GM19467 (cell line): Measurements from ENCODE around the gene BTBD17.

ENCODE experiments used
- ATAC-seq: cut with Tn5 transposase; IDR thresholded peaks from one replicate; pipeline ENCODE4 v1.9.1; 2021; ENCODE audit warnings: mild to moderate bottlenecking, moderate library complexity; ENCODE audit not compliant: unreplicated experiment

The BTBD17 gene

DNA sequence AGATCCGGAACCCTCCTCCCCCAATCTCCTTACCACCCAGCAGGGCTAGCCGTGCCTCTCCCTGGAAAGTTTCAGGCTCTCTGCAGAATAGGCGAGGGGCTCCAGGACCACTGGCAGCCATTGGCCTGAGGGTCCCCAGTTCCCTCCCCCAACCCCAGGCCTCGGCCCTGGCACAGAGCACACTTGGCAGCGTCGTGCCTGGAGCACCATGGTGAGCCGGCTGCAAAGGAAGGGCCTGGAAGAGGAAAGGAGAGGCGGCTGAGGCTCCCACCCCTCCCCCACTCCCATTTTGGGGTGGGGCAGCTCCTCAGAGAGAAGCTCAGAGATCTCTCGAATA lies 369 bp upstream of the BTBD17 start:
- no peak for ATAC-seq

DNA sequence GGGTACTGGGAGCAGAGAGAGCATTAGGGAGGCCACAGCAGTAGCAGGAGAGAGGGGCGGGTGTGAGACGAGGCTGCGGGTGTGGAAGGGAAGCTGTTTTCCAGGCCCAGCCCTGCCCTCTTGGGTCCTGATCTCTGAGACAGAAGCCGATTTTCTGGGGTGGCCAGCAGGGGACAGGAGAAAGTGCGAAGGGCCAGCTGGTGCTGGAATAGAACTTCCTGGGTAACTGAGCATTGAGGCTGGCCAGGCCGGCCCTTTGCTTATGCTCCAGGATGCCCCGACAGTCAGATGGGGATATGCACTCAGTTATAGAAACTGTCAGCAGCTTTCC lies 804 bp downstream of the BTBD17 start:
- no peak for ATAC-seq

DNA sequence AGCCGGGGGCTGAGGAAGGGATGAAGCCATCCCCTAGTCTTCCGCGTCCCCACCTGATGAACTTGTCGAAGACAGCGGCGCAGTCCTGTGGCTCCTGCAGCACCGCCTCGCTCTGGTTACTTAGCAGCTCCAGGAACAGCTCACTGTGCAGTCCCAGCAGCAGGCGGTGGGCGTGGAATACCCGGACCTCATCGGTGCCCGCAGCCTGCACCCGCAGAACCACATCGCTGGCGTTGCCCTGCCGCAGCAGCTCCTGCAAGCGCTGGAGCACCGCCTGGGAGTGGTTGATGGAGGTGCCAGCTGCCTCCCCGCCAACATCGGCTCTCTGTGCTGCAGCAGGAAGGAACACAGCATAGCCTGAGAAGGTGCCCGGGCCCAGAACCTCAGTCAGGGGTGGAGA lies 1.8 kb downstream of the BTBD17 start:
- ATAC-seq = no peak

DNA sequence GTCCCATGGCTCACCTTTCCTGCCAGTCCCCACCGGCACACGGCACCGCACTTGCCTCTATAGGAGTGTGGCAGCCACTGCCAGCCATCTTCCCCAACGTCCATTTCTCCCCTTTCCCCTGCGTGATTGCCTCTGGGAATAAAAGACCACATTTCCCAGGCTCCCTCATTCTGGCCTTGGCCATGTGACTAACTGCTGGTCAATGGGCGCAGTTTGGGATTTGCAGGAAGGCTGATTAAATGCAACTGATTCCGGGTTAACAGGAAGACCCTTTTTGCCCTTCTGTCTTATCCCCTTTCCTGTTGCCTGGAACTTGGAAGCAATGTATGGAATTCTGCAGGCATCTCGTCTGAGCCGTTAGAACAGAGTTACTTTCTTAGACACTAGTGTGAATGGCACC lies 3.0 kb downstream of the BTBD17 start:
- no peak for ATAC-seq

DNA sequence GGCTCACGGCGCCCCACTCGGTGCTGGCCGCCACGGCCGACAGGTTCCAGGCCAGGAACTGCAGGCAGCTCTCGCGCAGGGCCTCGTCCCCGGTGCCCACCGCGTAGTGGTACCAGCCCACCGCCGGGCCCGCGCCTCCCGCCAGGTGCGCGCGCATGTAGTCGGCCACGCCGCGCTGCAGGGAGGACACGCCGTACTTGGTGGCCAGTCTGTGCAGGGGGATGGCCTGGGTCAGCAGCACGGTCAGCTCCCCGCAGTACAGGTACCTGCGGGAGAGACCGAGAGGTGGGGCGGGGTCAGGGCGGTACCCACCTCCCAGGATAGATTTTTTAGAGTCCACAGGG lies 4.2 kb downstream of the BTBD17 start:
- no peak for ATAC-seq

DNA sequence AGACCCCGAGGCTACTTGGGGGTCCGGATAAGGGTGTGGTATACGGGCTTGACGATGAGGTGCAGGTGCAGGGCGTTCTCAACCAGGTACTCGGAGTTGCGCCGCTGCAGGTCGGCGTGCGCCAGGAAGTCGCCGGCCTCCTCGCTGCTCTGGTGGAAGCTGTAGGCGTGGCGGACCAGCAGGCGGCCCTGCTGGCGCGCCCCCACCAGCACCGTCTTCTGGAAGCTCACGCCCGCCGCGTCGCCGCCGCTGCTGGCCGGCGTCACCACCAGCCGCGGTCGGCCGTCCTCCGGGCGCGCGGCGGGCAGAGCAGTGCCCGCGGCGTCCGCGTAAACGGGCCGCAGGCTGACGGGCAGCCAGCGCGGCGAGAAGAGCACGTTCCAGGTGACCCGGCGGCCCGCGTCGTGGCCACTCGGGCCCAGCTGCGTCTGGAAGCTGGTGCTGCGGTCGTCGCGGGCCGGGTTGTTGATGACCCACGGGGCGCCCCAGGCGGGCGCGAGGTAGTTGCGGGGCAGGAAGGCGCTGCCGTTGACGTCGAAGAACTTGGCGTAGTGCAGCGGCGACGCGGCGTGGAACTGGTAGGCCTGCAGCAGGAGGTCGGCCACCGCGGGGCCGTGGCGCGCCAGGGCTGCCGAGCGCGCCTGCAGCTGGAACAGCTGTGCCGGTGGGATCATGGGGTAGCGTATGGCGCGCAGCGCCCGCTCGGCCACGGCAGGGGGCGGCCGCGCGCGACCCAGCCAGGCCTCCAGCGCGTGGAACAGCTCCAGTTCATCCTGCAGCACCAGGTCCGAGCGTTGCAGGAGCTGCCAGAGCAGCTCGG lies 4.8 kb downstream of the BTBD17 start:
- no peak for ATAC-seq

DNA sequence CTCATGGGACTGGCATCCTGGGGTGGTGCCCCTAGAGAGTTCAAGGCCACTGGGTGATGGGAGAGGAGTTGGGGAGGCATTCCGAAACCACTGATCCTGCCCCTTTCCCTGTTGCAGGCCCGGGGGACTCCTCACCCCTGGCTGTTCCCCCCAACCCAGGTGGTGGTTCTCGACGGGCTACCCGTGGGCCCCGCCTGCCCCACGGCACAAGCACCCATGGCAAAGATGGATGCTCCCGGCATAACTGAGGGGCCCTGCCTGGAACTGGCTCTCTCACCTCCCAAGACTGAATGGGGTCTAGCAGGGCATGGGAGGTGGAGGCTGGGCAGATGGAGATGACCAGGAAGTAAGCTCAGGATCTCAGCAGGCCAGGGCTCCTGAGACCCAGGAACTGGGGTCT lies 6.6 kb downstream of the BTBD17 start:
- ATAC-seq = no peak

DNA sequence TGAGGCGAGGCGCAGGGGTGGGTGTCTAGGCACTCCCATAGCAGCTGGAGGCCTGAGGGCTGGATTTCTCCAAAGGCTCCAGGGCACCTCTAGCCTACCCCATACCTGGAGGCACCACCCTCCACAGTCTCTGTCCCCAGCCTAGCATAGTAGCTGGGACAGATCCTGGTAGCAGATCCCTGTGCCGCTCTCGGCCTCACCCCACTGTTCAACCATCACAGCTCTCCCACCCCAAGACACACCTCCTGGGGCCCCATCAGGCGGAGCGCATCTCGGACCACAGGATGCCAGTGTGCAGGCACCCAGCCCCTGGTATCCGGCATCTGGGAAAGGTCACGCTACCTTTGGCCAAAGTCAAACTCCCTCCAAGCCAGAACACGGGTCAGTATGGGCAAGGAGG lies 7.1 kb downstream of the BTBD17 start:
- no peak for ATAC-seq

DNA sequence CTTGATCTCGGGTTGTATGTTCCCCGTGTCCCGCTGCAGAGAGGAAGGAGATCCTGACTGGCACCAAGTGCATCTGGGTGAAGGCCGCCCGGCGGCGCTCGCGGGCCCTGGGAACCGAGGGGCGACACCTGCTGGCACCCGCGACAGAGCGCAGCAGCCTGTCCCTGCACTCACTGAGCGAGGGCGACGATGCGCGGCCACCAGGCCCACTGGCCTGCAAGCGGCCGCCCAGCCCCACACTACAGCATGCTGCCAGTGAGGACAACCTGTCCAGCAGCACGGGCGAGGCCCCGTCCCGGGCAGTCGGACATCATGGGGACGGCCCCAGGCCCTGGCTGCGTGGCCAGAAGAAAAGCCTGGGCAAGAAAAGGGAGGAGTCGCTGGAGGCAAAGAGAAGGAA lies 7.5 kb downstream of the BTBD17 start:
- no peak for ATAC-seq

DNA sequence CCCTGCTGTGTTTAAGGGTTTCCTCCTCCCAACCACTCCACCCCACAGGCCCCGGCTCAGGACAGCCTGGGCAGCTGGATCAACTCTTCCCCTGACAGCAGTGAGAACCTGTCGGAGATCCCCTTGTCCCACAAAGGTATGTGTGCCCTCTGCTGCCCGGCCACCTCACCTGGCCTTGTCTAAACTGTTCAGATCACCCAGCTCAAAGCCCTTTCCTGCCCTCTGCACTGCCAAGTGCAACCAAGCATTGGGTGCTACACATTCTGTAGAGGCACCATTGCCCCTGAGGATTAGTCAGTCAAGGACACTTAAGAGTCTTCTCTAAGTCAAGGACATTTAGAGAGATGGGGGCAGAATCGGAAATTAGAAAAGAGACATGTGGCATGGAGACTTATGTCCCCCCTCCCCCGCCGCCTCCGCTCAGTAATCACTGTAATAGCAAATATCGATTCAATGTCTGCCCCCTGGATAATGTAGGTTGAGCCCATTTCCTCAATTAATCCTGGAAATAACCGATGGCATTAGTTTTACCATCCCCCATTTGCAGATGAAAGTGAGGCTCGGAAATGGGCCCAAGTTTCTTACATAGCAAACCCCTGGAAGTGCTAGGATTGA lies 8.1 kb downstream of the BTBD17 start:
- ATAC-seq = no peak

DNA sequence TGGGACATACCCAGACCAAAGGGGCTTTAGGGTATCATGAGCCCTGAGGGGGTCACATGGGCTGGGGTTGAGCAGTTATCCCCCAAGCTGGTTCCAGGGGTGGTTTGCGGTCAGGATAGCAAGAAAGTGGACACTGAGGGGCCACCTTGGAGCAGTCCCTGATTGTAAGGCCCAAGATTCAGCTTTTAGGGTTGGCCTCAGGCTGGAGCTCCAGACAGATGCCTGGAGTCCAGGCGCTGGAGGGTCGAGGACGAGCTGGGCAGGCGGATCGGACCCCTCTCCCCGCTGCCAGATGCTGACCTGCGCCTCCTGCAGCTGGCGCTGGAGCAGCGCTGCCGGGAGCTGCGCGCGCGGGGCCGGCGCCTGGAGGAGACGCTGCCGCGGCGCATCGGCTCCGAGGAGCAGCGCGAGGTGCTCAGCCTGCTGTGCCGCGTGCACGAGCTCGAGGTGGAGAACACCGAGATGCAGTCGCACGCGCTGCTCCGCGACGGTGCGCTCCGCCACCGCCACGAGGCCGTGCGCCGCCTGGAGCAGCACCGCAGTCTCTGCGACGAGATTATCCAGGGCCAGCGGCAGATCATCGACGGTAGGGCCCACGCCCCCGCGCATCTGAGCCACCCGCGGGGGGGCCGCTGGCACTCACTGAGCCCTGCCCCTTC lies 10.0 kb downstream of the BTBD17 start:
- ATAC-seq = no peak

DNA sequence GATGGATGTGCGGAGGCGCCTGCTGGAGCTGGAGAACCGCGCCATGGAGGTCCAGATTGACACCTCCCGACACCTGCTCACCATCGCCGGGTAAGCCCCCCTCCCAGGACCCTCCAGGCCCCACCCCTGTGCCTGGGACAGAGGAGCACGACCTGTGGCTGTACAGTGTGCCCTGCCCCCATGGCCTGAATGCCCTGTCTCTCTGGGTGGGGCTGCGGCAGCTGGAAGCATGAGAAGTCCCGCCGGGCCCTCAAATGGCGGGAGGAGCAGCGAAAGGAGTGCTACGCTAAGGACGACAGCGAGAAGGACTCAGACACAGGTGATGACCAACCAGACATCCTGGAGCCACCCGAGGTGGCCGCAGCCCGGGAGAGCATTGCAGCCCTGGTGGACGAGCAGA lies 11.2 kb downstream of the BTBD17 start:
- no peak for ATAC-seq

DNA sequence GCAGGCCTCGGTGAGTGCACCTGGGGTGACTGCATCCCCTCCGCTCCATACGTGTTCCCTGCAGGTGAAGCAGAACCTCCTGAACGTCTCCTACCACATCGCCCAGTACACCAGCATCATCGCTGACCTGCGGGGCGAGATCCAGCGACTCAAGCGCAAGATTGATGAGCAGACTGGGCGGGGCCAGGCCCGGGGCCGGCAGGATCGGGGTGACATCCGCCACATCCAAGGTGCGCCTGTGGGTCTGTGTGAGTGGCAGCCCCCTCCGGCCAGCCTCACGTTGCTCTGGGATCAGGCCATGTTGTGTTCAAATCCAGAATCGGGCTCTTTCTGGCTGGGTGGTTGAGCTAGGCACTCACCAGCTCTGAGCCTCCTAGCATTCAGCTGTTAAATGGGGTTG lies 12.5 kb downstream of the BTBD17 start:
- ATAC-seq = no peak

DNA sequence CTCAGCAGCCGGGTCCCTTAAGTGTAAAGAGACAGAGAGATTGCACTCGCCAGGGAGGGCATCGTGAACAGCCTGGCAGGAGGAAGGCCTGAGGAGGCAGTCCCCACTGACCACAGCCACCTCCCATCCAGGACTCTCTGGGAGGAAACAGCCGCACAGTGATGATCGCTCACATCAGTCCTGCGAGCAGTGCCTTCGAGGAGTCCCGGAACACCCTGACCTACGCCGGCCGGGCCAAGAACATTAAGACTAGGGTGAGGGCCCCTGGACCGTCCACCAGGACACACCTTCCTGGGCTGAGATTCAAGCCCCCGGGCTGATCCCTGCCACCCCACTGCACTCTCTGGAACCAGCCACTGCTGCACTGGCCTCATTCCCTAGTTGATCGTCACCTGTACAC lies 14.0 kb downstream of the BTBD17 start:
- ATAC-seq = no peak

DNA sequence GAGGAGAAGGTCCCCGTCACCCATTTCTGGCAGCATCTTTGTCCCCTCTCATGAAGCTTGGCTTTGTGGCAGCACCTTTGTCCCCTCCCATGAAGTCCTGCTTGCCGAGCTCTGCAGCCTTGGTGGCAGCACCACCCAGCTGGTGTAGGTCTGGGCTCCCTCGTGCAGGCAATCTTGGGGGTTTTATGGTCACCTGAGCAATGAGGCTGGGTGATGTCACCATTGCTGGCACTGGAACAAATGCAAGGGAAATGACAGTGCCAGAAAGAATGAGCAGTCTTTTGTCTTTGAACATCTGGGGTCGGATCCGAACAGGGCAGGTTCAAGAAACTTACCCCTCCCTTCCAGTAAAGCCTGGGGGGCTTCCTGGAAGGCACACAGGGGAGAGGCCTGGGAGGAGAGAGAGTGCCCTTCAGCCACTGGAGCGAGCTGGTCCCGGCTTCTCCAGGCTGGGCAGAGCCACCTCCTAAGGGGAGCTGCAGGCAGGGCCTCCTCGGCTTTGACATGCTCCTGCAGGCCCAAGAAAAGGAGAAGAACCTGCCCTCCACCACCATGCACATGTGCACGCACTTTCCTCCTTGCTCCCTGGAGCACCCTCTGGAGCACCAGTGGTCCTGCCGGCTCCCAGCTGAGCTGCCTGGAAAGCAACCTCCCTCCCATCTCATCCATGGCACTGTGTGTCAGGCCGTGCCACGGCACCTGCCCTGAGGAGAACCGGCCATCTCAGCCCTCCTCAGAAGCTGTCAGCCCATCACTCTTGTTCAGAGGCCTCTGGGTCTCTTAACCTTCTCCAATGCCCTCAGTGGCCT lies 16.0 kb downstream of the BTBD17 start:
- ATAC-seq = no peak

DNA sequence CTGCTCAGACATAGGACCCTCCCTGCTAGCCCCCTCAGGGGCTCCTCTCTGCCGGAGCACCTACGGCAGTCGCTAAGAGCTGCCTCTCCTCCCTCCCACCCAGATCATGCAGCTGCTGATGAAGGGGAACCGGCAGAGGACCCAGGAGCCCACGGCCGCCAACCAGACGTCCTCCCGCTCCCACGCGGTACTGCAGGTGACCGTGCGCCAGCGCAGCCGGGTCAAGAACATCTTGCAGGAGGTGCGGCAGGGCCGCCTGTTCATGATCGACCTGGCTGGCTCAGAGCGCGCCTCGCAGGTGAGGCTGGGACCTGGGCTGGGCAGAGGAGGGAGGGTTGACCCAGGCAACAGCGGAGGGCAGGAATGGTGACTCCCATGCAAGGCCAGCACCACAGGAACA lies 17.0 kb downstream of the BTBD17 start:
- ATAC-seq = no peak

DNA sequence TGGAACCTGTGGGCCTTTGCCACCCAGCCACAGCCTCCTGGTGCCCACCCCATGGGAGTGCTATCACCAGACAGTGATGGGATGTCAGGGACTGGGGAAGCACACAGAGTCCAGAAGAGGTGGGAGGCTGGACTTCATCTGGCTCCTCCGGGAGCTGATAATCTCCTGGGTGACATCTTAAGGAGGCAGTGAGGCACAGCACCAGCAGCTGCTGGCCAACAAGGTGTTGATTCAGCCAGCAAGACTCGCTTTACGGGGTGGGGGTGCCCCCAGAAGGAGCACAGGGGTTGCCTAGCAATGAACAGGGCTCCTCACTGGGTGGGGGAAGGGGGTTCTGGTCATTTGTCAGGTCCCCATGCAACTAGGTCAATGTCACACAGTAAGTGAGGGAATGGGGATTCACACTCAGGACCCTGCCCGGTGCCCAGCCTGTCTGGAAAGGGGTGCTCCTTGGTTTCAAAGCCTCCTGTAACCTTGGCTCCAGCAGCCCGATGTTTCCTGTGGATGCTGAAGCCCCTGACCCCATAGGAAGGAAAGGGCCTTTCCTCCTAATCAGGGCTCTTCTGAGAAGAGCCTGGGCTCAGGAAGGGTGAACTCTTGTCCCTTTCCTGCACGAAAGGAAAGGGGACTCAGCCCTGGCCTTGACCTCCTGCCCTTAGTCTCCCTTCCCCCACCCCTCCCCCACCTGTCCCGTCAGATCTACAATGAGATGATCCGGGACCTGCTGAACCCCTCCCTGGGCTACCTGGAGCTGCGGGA lies 18.0 kb downstream of the BTBD17 start:
- no peak for ATAC-seq

DNA sequence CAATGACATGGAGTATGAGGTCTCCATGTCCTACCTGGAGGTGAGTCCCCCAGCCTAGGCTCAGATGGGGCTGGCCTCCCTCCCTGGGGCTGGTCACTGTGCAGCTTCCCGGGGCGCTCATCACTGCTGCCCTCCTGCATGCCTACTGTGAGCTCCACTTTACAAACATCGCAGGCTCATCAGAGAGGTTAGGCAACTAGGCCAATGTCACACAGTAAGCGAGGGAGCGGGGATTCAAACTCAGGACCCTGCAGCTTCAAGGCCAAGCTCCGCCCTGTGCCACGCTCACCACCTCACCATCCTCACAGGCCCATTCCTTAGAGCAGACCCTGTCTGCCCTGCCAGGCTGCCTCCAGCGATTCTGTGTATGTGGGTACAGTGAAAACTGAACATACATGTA lies 18.5 kb downstream of the BTBD17 start:
- ATAC-seq = no peak

DNA sequence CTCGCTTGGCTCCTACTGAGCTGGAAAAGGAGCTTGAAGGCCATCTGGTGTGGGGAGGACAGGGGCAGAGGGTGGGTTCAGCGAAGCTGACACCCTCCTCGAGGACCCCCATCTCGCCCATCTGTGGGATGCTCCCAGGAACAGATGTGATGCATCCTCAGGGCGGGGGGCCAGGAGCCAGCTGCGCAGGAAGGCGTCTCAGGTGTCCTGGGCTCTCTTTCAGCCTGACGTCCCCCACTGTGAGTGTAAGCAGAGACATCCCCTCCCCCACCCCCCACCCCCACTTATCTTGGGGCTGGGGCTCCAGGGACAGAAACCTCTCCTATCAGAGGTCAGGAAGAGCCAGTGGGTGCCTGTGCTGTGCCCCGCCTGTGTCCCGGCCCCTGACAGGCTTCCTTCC lies 19.4 kb downstream of the BTBD17 start:
- no peak for ATAC-seq

DNA sequence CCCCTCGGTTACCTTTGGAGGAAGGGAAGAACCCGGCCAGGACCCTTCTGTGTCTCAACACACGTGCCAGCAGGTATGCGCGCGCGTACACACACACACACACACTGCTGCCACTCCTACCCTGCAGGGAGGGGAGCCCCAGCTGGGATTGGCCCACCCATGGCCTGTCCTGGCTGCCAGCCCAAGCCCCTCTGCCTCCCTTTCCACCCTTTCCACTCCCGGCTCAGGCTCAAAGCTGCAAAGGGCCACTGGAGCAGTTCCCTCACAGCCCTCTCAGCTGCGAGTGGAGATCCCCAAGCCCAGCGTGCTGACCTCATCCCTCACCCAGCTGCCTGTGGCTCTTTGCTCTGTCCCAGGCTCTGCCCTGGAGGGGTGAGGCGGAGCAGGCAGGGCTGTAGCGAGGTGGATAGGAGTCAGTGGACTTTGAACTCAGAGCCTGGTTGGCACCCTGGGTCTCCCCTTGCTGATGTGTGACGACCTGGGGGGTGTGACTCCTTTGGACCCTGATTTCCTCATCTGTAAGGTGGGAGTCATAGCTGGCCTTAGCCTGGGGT lies 21.1 kb downstream of the BTBD17 start:
- ATAC-seq = no peak
